ENCODE data around the gene MSRB3.

- TF ChIP-seq POLR2A (IDR thresholded peaks at IDR 0.05): no peak
- TF ChIP-seq CTCF (IDR thresholded peaks at IDR 0.05): no peak
Measured at GRCh38 chr12:65323070-65323469, 44.6 kb downstream of the MSRB3 start.
